ENCODE data around the gene TICAM2.

TICAM2 gene

DNA sequence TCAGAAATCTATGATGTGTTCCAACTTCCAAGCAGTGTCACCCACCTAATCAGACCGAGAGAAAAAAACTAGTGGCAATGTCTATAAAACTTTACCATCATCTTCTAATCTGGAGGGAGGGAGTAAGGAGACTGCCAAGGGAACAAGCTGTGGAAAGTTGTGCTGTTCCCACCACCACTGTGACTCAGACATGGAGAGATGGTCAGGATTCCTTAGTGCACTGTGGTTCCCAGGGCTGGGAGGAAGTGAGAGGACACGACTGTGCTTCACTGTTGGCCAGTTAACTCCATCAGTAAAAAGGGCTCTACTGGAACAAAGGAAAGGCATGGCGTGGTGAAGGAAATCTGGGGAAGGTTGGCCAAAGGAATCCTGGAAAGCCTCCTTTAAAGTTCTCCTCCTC, 18.8 kb downstream of the TICAM2 start:
- Histone ChIP-seq H3K36me3 (ENCODE audit: insufficient read depth, low read depth, low read length) (no peaks in the 10 kb centered on the region), H3K4me3 (ENCODE audit: low read length) (no peak overlapping the region), H3K27ac (ENCODE audit: low read length) (no peak overlapping the region), H3K9me3 (ENCODE audit: insufficient read depth, low read depth, low read length) (no peaks in the 10 kb centered on the region), H3K9ac (ENCODE audit: low read depth, low read length) (no peak overlapping the region), H3K27me3 (ENCODE audit: insufficient read depth, low read length) (no peaks in the 10 kb centered on the region), H3K4me1 (ENCODE audit: insufficient read depth, low read length) (0 out of 2 replicates have a peak, but pooled peaks cover 3% of the 10 kb centered on the region)

- Histone ChIP-seq H3K27ac (ENCODE audit: low read length) (no peak overlapping the region), H3K9ac (ENCODE audit: low read depth, low read length) (no peak overlapping the region), H3K4me3 (ENCODE audit: low read length) (no peak overlapping the region), H3K9me3 (ENCODE audit: insufficient read depth, low read depth, low read length) (no peaks in the 10 kb centered on the region), H3K4me1 (ENCODE audit: insufficient read depth, low read length) (0 out of 2 replicates have a peak, but pooled peaks cover 3% of the 10 kb centered on the region), H3K36me3 (ENCODE audit: insufficient read depth, low read depth, low read length) (no peaks in the 10 kb centered on the region), H3K27me3 (ENCODE audit: insufficient read depth, low read length) (no peaks in the 10 kb centered on the region)
Observed at GRCh38 chr5:115580941-115581340, 21.3 kb downstream of the TICAM2 start.

- Histone ChIP-seq H3K27me3 (ENCODE audit: insufficient read depth, low read length) (no peaks in the 10 kb centered on the region), H3K27ac (ENCODE audit: low read length) (no peak overlapping the region), H3K9ac (ENCODE audit: low read depth, low read length) (no peak overlapping the region), H3K36me3 (ENCODE audit: insufficient read depth, low read depth, low read length) (no peaks in the 10 kb centered on the region), H3K4me1 (ENCODE audit: insufficient read depth, low read length) (0 out of 2 replicates have a peak, but pooled peaks cover 3% of the 10 kb centered on the region), H3K9me3 (ENCODE audit: insufficient read depth, low read depth, low read length) (no peaks in the 10 kb centered on the region), H3K4me3 (ENCODE audit: low read length) (no peak overlapping the region)
Observed at GRCh38 chr5:115579747-115580173, 22.5 kb downstream of the TICAM2 start.

GRCh38 chr5:115579216-115579615, 23.1 kb downstream of the TICAM2 start:
- Histone ChIP-seq H3K4me1 (ENCODE audit: insufficient read depth, low read length) (peaks cover 5% of the 10 kb centered on the region; the same call in 1 of the 2 replicates), H3K9ac (ENCODE audit: low read depth, low read length) (no peak overlapping the region), H3K27me3 (ENCODE audit: insufficient read depth, low read length) (no peaks in the 10 kb centered on the region), H3K9me3 (ENCODE audit: insufficient read depth, low read depth, low read length) (no peaks in the 10 kb centered on the region), H3K36me3 (ENCODE audit: insufficient read depth, low read depth, low read length) (no peaks in the 10 kb centered on the region), H3K27ac (ENCODE audit: low read length) (no peak overlapping the region), H3K4me3 (ENCODE audit: low read length) (no peak overlapping the region)

- H3K4me1 ChIP-seq (ENCODE audit: insufficient read depth, low read length): peaks cover 5% of the 10 kb centered on the region; the same call in 1 of the 2 replicates
- no peak overlapping the region for H3K9ac ChIP-seq (ENCODE audit: low read depth, low read length)
- no peaks in the 10 kb centered on the region for H3K36me3 ChIP-seq (ENCODE audit: insufficient read depth, low read depth, low read length)
- H3K4me3 ChIP-seq (ENCODE audit: low read length): no peak overlapping the region
- no peaks in the 10 kb centered on the region for H3K27me3 ChIP-seq (ENCODE audit: insufficient read depth, low read length)
- no peak overlapping the region for H3K27ac ChIP-seq (ENCODE audit: low read length)
- no peaks in the 10 kb centered on the region for H3K9me3 ChIP-seq (ENCODE audit: insufficient read depth, low read depth, low read length)
Observed at GRCh38 chr5:115578657-115579056, 23.6 kb downstream of the TICAM2 start.

GRCh38 chr5:115577741-115578140, 24.5 kb downstream of the TICAM2 start:
- Histone ChIP-seq H3K9ac (ENCODE audit: low read depth, low read length) (no peak overlapping the region), H3K36me3 (ENCODE audit: insufficient read depth, low read depth, low read length) (no peaks in the 10 kb centered on the region)

GRCh38 chr5:115577329-115577728, 24.9 kb downstream of the TICAM2 start:
- Histone ChIP-seq H3K27me3 (ENCODE audit: insufficient read depth, low read length) (no peaks in the 10 kb centered on the region), H3K9ac (ENCODE audit: low read depth, low read length) (no peak overlapping the region), H3K4me3 (ENCODE audit: low read length) (no peak overlapping the region), H3K9me3 (ENCODE audit: insufficient read depth, low read depth, low read length) (no peaks in the 10 kb centered on the region), H3K27ac (ENCODE audit: low read length) (no peak overlapping the region), H3K4me1 (ENCODE audit: insufficient read depth, low read length) (peaks cover 5% of the 10 kb centered on the region; the same call in 1 of the 2 replicates), H3K36me3 (ENCODE audit: insufficient read depth, low read depth, low read length) (no peaks in the 10 kb centered on the region)

More at GRCh38 chr5:115577741-115578140, 24.5 kb downstream of the TICAM2 start:
- H3K4me1 ChIP-seq (ENCODE audit: insufficient read depth, low read length): peaks cover 2% of the 10 kb centered on the region; the same call in 1 of the 2 replicates
- H3K27me3 ChIP-seq (ENCODE audit: insufficient read depth, low read length): no peaks in the 10 kb centered on the region
- H3K9me3 ChIP-seq (ENCODE audit: insufficient read depth, low read depth, low read length): no peaks in the 10 kb centered on the region
- H3K4me3 ChIP-seq (ENCODE audit: low read length): no peak overlapping the region
- no peak overlapping the region for H3K27ac ChIP-seq (ENCODE audit: low read length)

- no peak overlapping the region for H3K9ac ChIP-seq (ENCODE audit: low read depth, low read length)
- peaks cover 5% of the 10 kb centered on the region; the same call in 1 of the 2 replicates for H3K4me1 ChIP-seq (ENCODE audit: insufficient read depth, low read length)
- H3K36me3 ChIP-seq (ENCODE audit: insufficient read depth, low read depth, low read length): no peaks in the 10 kb centered on the region
- no peaks in the 10 kb centered on the region for H3K9me3 ChIP-seq (ENCODE audit: insufficient read depth, low read depth, low read length)
- H3K27ac ChIP-seq (ENCODE audit: low read length): no peak overlapping the region
- no peaks in the 10 kb centered on the region for H3K27me3 ChIP-seq (ENCODE audit: insufficient read depth, low read length)
- no peak overlapping the region for H3K4me3 ChIP-seq (ENCODE audit: low read length)
Observed at GRCh38 chr5:115575167-115576070, 26.9 kb downstream of the TICAM2 start.

- H3K27ac ChIP-seq (ENCODE audit: low read length): no peak overlapping the region
Observed at GRCh38 chr5:115573133-115573532, 29.1 kb downstream of the TICAM2 start.

DNA sequence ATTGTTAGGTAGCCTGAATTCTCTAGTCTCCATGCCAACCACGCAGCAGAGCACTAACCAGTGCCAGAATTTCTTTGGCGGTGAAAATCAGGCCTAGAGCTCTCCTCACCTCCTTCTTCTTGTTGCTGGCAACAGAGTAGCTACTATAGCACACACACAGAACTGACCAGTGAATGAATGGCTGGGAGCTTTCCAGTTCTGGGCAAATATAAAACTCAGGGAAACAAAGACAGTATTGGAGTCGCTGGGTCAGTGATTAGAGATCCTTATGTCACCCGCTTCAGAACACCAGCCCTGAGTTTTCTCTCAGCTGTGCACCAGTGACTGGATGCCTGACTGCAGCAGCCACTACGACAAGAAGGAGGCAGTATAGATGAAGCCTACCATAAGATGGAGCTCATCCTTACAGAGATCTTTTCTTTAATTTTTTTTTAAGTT, 30.8 kb downstream of the TICAM2 start:
- Histone ChIP-seq H3K4me1 (ENCODE audit: insufficient read depth, low read length) (peaks cover 5% of the 10 kb centered on the region; the same call in 1 of the 2 replicates), H3K36me3 (ENCODE audit: insufficient read depth, low read depth, low read length) (no peaks in the 10 kb centered on the region), H3K27me3 (ENCODE audit: insufficient read depth, low read length) (no peaks in the 10 kb centered on the region), H3K9me3 (ENCODE audit: insufficient read depth, low read depth, low read length) (no peaks in the 10 kb centered on the region), H3K4me3 (ENCODE audit: low read length) (no peak overlapping the region), H3K9ac (ENCODE audit: low read depth, low read length) (no peak overlapping the region), H3K27ac (ENCODE audit: low read length) (no peak overlapping the region)

More at GRCh38 chr5:115573133-115573532, 29.1 kb downstream of the TICAM2 start:
- Histone ChIP-seq H3K36me3 (ENCODE audit: insufficient read depth, low read depth, low read length) (no peaks in the 10 kb centered on the region), H3K4me3 (ENCODE audit: low read length) (no peak overlapping the region), H3K27me3 (ENCODE audit: insufficient read depth, low read length) (no peaks in the 10 kb centered on the region), H3K9me3 (ENCODE audit: insufficient read depth, low read depth, low read length) (no peaks in the 10 kb centered on the region), H3K4me1 (ENCODE audit: insufficient read depth, low read length) (peaks cover 5% of the 10 kb centered on the region; the same call in 1 of the 2 replicates), H3K9ac (ENCODE audit: low read depth, low read length) (no peak overlapping the region)

DNA sequence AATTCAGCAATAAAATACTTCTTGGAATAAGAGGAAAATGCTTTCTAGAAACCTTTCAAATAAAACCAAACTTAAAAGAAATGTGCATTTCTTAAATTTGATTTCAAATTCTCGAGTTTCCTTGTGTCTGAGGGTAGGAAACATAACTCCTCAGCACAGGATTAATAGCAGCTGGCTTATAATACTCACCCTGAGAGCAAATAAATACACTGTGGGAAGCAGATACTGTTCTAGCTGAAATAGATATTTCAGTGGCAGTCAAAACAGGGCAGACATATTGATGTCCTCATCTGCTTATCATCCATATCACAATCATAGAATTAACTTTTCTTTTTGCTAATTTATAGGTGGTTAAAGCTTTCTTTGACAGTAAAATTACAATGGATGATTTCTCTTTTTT, 33.6 kb downstream of the TICAM2 start:
- Histone ChIP-seq H3K27ac (ENCODE audit: low read length) (no peak overlapping the region), H3K9ac (ENCODE audit: low read depth, low read length) (no peak overlapping the region), H3K27me3 (ENCODE audit: insufficient read depth, low read length) (no peaks in the 10 kb centered on the region), H3K36me3 (ENCODE audit: insufficient read depth, low read depth, low read length) (no peaks in the 10 kb centered on the region), H3K9me3 (ENCODE audit: insufficient read depth, low read depth, low read length) (no peaks in the 10 kb centered on the region), H3K4me1 (ENCODE audit: insufficient read depth, low read length) (0 out of 2 replicates have a peak, but pooled peaks cover 3% of the 10 kb centered on the region), H3K4me3 (ENCODE audit: low read length) (no peak overlapping the region)

DNA sequence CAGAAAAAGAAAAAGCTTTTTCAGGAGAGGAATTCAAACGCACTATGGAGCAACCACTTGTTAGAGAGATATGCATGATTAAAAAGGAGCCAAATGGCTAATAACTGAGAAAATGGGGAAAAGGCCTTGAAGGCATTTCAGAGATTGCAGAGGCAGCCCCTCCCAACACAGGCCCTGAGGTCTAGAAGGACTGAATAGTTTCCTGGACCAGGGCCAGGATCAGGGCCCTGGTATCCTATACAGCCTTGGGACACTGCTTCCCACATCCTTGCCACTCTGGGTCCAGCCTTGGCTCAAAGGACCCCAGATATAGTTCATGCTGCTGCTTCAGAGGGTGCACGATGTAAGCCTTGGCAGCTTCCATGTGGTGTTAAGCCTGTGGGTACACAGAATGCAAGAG, 37.0 kb downstream of the TICAM2 start:
- no peaks in the 10 kb centered on the region for H3K36me3 ChIP-seq (ENCODE audit: insufficient read depth, low read depth, low read length)
- no peaks in the 10 kb centered on the region for H3K27me3 ChIP-seq (ENCODE audit: insufficient read depth, low read length)
- H3K4me1 ChIP-seq (ENCODE audit: insufficient read depth, low read length): no peaks in the 10 kb centered on the region
- H3K4me3 ChIP-seq (ENCODE audit: low read length): no peak overlapping the region
- no peaks in the 10 kb centered on the region for H3K9me3 ChIP-seq (ENCODE audit: insufficient read depth, low read depth, low read length)
- H3K9ac ChIP-seq (ENCODE audit: low read depth, low read length): no peak overlapping the region
- H3K27ac ChIP-seq (ENCODE audit: low read length): no peak overlapping the region
